A673 (cell line): Measurements from ENCODE around the gene CHAF1A. TPM values are rescaled to one million over a fixed set of nuclear protein-coding genes. Genes with fewer than 3 reads are reported as not detected.

ENCODE experiments used
- BruUV-seq: library from RNA; stranded (reverse); fragments of 400-500 nt; replicated peaks from 2 replicates; lab custom pipeline; 2021; lab: Mats Ljungman, UMichigan
- CTCF ChIA-PET: fragments of 300-600 bp; sonication (Branson Sonifier 250); formaldehyde crosslinking; loops from one replicate; lab custom pipeline; 2022; ENCODE audit warnings: antibody characterized with exemption; lab: Charles Lee
- POLR2A ChIA-PET: fragments of 300-600 bp; sonication (Branson Sonifier 250); formaldehyde crosslinking; loops from one replicate; lab custom pipeline; 2022; ENCODE audit warnings: antibody characterized with exemption; ENCODE audit not compliant: low non-redundant PET; lab: Charles Lee
- DNase-seq: peaks from one replicate; pipeline ENCODE4 v3.0.0-alpha.2; 2015; ENCODE audit warnings: low spot score
- H3K27ac ChIP-seq: fragments of 200-600 bp; sonication (generic); 2 replicates; pipeline ENCODE4 v1.5.1; 2016; ENCODE audit warnings: mixed run types, low read depth, mild to moderate bottlenecking, mixed read lengths, antibody characterized with exemption, low read length; ENCODE audit not compliant: poor library complexity, severe bottlenecking
- H3K27me3 ChIP-seq: fragments of 200-600 bp; sonication (generic); replicated peaks from 2 replicates; pipeline ENCODE4 v1.6.1; 2017; ENCODE audit warnings: mixed run types, low read depth, mild to moderate bottlenecking, mixed read lengths, antibody characterized with exemption, low read length; ENCODE audit not compliant: insufficient read depth, poor library complexity
- H3K36me3 ChIP-seq: fragments of 200-600 bp; sonication (generic); 2 replicates; pipeline ENCODE4 v1.6.1; 2016; ENCODE audit warnings: mixed run types, mild to moderate bottlenecking, mixed read lengths, antibody characterized with exemption, low read length; ENCODE audit not compliant: insufficient read depth, poor library complexity, severe bottlenecking
- H3K4me1 ChIP-seq: fragments of 200-600 bp; sonication (generic); 2 replicates; pipeline ENCODE4 v1.6.1; 2017; ENCODE audit warnings: mixed run types, mild to moderate bottlenecking, mixed read lengths, antibody characterized with exemption, low read length; ENCODE audit not compliant: insufficient read depth, poor library complexity, severe bottlenecking
- H3K4me3 ChIP-seq: fragments of 200-600 bp; sonication (generic); 2 replicates; pipeline ENCODE4 v1.5.1; 2016; ENCODE audit warnings: low read depth, mixed run types, mild to moderate bottlenecking, mixed read lengths, low read length; ENCODE audit not compliant: poor library complexity, severe bottlenecking
- H3K9me3 ChIP-seq: fragments of 200-600 bp; sonication (generic); 2 replicates; pipeline ENCODE4 v1.6.1; 2016; ENCODE audit warnings: mixed run types, low read depth, mild to moderate bottlenecking, mixed read lengths, antibody characterized with exemption, low read length; ENCODE audit not compliant: poor library complexity, severe bottlenecking
- CTCF ChIP-seq: fragments of 300-800, 200-600 bp; sonication (generic); conservative IDR thresholded peaks from 2 replicates; pipeline ENCODE4 v1.5.1; 2017; ENCODE audit warnings: low read depth, mild to moderate bottlenecking, antibody characterized with exemption, low read length, moderate library complexity, mixed read lengths
- EZH2 ChIP-seq: fragments of 200-600 bp; sonication (generic); IDR thresholded peaks from 2 replicates; pipeline ENCODE4 v1.6.1; 2017; ENCODE audit warnings: borderline replicate concordance, low read depth, mild to moderate bottlenecking, mixed read lengths, antibody characterized with exemption, low read length; ENCODE audit not compliant: poor library complexity, severe bottlenecking
- intact Hi-C: fragments of 100-400 bp; cut with micrococcal nuclease; formaldehyde crosslinking; loops from one replicate; pipeline ENCODE4 v1.10.0; 2022; ENCODE audit not compliant: unreplicated experiment
- total RNA-seq: library from RNA; stranded (reverse); gene quantifications from 2 replicates; pipeline ENCODE4 v1.2.3, GENCODE V29; 2021

CHAF1A gene
- total RNA-seq, 1 experiment from 2014 or later = 115 TPM

GRCh38 chr19:4362831-4363545, 39.5 kb upstream of the CHAF1A start:
- peaks cover 50% of the 10 kb centered on the region for H3K36me3 ChIP-seq
- no peaks in the 10 kb centered on the region for H3K27me3 ChIP-seq
- H3K4me1 ChIP-seq = no peaks in the 10 kb centered on the region
- DNase-seq = no peak
- intact Hi-C loops = no loop called here
- H3K27ac ChIP-seq = no peak overlapping the region
- POLR2A ChIA-PET = no interaction called here
- H3K9me3 ChIP-seq = no peaks in the 10 kb centered on the region
- TF ChIP-seq EZH2 = no peak
- no peak; the same call in 1 of the 2 replicates for TF ChIP-seq CTCF
- CTCF ChIA-PET = interaction anchor here (0.7 kb wide), 1 partner anchor 11 kb away, joined by 5 read pairs; no protein-coding TSS in a partner anchor
- BruUV-seq = no TSS peak
- no peak overlapping the region for H3K4me3 ChIP-seq

DNA sequence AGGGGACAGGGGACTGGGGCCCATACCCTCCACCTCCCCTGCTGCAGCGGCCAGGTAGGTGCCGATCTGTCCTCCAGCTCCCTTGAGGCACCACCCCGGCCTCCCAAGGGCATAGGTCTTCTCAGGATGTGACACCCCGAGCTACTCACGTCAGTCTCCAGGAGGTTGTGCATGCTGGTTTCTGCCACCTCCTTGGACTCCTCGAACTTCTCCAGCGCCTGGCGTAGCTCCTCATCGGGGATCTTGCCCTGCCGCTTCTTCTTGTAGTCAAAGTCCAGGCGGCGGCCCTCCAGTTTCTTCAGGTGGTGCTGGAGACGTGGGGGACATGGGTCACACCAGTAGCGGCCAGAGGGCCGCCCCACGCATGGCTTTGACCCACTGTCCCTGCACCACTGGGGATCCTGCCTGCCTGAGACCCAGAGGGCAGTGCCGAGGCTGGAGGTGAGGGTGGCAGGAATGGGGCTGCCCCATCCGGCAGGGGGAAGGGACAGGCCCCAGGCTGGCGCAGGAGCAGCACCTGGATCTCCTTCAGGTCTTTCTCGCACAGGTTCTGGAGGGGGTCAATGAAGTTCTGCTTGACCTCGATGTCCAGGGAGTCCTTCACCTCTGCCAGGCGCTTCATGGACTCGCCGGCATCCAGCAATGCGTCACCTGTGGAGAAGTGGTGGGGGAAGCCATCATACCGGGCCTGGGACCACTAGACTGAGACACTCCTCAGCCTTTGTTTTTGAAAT, 38.7 kb upstream of the CHAF1A start:
- H3K36me3 ChIP-seq = peaks cover 48% of the 10 kb centered on the region
- ChIA-PET CTCF (interaction anchor here (0.7 kb wide), 1 partner anchor 11 kb away, joined by 5 read pairs; no protein-coding TSS in a partner anchor), POLR2A (no interaction called here)
- no peaks in the 10 kb centered on the region for H3K4me1 ChIP-seq
- TF ChIP-seq CTCF (no peak), EZH2 (no peak)
- no peak for DNase-seq
- no peaks in the 10 kb centered on the region for H3K9me3 ChIP-seq
- no peaks in the 10 kb centered on the region for H3K27me3 ChIP-seq
- no peak overlapping the region for H3K4me3 ChIP-seq
- BruUV-seq = no TSS peak
- intact Hi-C loops = no loop called here
- H3K27ac ChIP-seq = no peak overlapping the region

DNA sequence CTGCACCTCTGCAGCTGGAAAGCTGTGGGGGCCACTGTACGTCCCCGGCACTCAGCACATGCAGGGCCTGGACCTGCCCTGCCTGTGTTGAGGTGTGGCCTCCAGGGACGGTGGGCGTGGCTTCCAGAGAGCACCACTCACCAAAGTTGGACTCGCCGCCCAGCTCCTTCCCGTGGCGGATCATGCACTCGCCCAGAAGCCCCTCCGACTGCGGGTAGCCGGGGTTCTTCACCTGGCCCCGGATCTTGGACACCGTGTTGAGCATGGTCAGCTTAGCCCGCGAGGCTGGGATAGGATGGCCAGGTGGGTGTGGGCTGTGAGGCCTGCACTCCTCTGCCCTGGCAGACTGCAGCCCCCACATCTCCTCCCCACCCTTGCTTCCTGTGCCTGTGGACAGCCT, 37.1 kb upstream of the CHAF1A start:
- Histone ChIP-seq H3K9me3 (no peaks in the 10 kb centered on the region), H3K4me1 (peaks cover 9% of the 10 kb centered on the region), H3K4me3 (no peak overlapping the region), H3K27me3 (no peaks in the 10 kb centered on the region), H3K36me3 (peaks cover 33% of the 10 kb centered on the region), H3K27ac (no peak overlapping the region)
- no TSS peak for BruUV-seq
- intact Hi-C loops = no loop called here
- POLR2A ChIA-PET = no interaction called here
- DNase-seq = no peak
- CTCF ChIA-PET = no interaction called here
- no peak for TF ChIP-seq CTCF
- no peak for TF ChIP-seq EZH2
